Endometrial microvascular endothelial cells (primary cell): ENCODE data around the gene TUBB2A. TPM values are rescaled to one million over a fixed set of nuclear protein-coding genes. Genes with fewer than 3 reads are reported as not detected.
"Not testable (repeated sequence)": the region's sequence is repeated elsewhere in the genome, so short reads cannot be mapped to it uniquely, and the experiment has no call there.

Experiments used
- in situ Hi-C: cut with HindIII; loops from 2 replicates; pipeline ENCODE4 v1.10.0; 2017; ENCODE audit warnings: low sequenced_read_pairs, low pct_unique_long_range_greater_than_20kb; ENCODE audit errors: inconsistent ontology term
- total RNA-seq: library from RNA; depleted of rRNA; stranded (reverse); fragments of >200 nt; gene quantifications from one replicate; pipeline ENCODE4 v1.2.3, GENCODE V29; 2015; ENCODE audit errors: inconsistent ontology term

The TUBB2A gene
- total RNA-seq, 1 donor from 2014 or later, result 214 TPM

- in situ Hi-C loops, result no loop called here
Observed at GRCh38 chr6:3186974-3187382, 29.6 kb upstream of the TUBB2A start.

DNA sequence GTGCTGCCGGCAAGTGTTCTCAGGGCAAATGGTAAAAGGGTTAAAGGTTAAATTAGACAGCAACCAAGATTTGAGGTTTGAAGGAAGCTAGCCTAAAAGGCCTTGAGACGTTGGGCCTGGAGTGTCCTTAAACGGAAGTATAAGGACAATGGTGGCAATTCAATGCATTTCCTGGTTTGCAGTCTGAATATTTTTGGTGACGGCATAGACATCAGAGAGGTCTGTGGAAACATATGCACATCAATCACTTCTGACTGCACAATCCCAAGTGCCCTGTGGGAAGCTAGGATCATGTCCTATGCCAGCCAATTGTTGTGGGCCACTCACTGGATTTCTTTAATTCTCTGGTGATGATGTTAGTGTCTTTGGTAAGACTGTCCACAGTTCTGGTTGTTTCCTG, 25.7 kb upstream of the TUBB2A start:
- in situ Hi-C loops, result no loop called here

DNA sequence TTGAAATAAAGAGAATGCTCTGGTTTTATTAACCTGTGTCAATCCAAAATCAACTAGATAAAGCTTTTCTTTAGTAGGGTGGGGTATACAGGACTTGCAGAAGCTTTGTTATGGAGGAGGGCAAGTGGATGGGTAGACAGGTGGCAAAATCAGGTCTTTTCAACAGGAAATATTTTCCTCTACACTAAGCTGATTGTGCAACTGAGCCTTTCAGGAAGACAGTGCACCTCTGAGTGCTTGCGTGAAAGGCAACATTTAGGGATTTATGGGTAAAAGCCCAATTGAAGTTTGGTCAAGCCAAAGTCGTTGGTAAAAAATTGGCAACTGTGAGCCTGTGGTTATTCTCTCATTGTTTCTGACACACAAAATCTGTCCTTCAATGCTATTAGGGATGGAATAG, 23.8 kb upstream of the TUBB2A start:
- in situ Hi-C loops, result no loop called here

GRCh38 chr6:3179945-3180344, 22.6 kb upstream of the TUBB2A start:
- in situ Hi-C loops, result not testable (repeated sequence)

GRCh38 chr6:3178666-3179065, 21.3 kb upstream of the TUBB2A start:
- in situ Hi-C loops, result not testable (repeated sequence)

DNA sequence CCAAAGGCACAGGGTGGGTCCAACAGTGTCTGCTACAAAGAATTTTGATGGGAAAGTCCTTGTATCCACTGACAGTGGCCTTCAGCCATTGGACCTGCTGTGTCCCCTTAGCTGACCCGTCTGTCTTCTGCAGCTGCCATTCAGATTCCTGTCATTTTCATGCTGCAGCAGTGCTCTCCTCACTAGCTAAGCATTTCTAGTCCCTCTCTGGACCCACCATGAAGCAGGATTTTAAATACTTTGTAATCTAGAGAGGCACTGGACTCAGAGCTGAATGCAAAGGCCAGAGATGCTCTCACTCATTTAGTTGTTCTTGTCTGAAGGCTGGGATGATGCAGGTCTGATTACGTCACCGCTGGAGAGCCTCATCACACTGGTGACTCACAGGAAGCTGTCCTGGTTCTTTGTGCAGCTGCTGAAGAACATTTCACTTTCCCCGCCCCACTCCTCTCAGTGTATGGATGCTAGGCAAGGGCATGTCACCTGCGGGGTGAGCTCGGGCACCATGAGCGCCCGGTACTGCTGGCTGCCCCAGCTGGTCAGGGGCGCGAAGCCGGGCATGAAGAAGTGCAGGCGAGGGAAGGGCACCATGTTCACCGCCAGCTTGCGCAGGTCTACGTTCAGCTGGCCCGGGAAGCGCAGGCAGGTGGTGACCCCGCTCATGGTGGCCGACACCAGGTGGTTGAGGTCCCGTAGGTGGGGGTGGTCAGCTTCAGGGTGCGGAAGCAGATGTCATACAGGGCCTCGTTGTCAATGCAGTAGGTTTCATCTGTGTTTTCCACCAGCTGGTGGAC, 19.4 kb upstream of the TUBB2A start:
- in situ Hi-C loops, result no loop called here

DNA sequence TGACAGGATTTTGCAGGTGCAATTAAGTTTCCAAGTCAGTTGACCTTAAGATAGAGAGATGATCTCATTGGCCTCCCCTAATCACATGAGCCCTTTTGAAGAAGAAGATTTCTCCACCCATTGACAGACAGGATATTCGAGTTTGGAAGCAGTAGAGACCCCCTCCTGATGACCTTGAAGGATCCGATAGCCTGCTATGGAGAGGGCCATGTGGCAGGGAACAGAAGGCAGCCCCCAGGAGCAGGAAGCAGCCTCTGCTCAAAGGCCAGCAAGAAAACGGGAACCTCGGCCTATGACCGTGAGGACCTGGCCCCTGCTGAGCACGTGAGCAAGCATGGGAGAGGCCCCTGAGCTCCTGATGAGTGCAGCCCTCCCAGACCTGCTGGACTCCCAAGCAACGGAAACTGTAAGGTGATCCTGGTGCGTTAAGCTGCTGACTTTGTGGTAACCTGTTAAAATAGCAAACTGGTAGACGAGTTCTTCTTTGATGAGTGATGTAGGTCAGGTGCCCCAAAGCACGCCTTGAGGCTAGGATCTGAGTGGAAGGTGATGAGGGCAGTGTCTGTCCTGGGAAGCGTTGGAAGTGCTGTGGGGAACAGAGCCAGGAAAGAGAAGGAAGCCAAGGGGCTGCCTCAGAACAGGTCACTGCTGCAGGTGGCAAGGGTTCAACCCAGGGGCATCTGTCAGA, 18.5 kb upstream of the TUBB2A start:
- in situ Hi-C loops, result no loop called here

DNA sequence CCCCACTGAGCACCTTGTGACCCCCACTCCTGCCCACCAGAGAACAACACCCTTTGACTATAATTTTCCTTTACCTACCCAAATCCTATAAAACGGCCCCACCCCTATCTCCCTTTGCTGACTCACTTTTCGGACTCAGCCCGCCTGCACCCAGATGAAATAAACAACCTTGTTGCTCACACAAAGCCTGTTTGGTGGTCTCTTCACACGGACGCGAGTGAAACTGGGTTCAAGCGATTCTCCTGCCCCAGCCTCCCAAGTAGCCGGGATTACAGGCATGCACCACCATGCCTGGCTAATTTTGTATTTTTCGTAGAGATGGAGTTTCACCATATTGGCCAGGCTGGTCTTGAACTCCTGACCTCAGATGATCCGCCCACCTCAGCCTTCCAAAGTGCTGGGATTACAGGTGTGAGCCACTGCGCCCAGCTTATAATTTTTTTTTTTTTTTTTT, 16.3 kb upstream of the TUBB2A start:
- in situ Hi-C loops, result not testable (repeated sequence)

- in situ Hi-C loops, result not testable (repeated sequence)
Observed at GRCh38 chr6:3172789-3173188, 15.4 kb upstream of the TUBB2A start.

GRCh38 chr6:3171313-3172175, 14.2 kb upstream of the TUBB2A start:
- in situ Hi-C loops, result not testable (repeated sequence)

DNA sequence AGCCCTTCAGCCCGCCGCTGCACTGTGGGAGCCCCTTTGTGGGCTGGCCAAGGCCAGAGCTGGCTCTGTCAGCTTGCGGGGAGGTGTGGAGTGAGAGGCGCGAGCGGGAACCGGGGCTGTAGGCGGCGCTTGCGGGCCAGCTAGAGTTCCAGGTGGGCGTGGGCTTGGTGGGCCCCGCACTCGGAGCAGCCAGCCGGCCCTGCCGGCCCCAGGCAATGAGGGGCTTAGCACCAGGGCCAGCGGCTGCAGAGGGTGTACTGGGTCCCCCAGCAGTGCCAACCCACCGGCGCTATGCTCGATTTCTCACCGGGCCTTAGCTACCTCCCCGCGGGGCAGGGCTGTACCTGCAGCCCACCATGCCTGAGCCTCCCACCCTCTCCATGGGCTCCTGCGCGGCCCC, 13.3 kb upstream of the TUBB2A start:
- in situ Hi-C loops, result not testable (repeated sequence)

DNA sequence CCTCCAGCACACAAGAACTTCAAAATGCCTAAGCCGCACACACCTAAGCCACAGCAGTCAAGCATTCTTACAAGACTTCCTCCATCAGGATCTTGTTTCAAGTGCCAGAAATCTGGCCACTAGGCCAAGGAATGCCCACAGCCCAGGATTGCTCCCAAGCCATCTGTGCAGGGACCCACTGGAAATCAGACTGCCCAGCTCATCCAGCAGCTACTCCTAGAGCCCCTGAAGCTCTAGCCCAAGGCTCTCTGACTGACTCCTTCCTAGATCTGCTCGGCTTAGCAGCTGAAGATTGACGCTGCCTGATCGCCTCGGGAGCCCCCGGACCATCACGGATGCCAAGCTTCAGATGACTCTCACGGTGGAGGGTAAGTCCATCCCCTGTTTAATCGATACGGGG, 10.7 kb upstream of the TUBB2A start:
- in situ Hi-C loops, result not testable (repeated sequence)

DNA sequence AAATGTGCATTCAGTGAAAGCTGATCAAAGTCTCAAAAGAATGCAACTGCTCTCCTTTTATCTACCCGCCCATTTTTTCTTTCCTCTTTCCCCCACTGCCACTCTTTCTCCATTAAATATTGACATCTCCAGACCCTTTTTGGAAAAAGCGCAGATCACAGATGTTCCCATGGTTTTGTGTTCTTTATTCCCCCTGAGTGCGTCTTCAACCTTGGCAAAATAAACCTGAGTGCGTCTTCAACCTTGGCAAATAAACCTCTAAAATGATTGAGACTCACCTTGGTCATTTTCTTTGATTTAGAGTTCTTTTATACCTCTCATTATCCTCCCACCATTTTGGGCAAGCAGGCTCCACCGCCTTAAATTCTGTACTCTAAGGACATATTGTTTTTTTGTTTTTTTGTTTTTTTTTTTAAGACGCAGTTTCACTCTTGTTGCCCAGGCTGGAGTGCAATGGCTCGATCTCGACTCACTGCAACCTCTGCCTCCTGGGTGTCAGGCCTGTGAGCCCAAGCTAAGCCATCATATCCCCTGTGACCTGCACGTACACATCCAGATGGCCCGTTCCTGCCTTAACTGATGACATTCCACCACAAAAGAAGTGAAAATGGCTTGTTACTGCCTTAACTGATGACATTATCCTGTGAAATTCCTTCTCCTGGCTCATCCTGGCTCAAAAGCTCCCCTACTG, 9.3 kb upstream of the TUBB2A start:
- in situ Hi-C loops, result not testable (repeated sequence)

- in situ Hi-C loops, result no loop called here
Observed at GRCh38 chr6:3165631-3166534, 8.5 kb upstream of the TUBB2A start.

GRCh38 chr6:3164388-3164787, 7.0 kb upstream of the TUBB2A start:
- in situ Hi-C loops, result no loop called here

- in situ Hi-C loops, result no loop called here
Observed at GRCh38 chr6:3163248-3163594, 5.9 kb upstream of the TUBB2A start.

- in situ Hi-C loops, result no loop called here
Observed at GRCh38 chr6:3162565-3163247, 5.4 kb upstream of the TUBB2A start.
